Adrenal gland (tissue), 5 donors: ENCODE data around the gene FAM78A.

Experiments used
- POLR2A ChIP-seq, 2 donors: fragments of 450-650 bp; IDR thresholded peaks; one replicate each; pipeline ENCODE4 v1.6.1; 2017; ENCODE audit warnings: antibody characterized with exemption in 2 of 2, mild to moderate bottlenecking in 2 of 2, moderate library complexity in 1 of 2
- TF ChIP-seq, protein P1 (sequence below), 6 experiments: fragments of 450-650 bp in 4 of 6; fragments of 200-600 bp in 2 of 6; sonication (generic) in 1 of 6; IDR thresholded peaks; 1 replicate in 5 of 6; 2 replicates in 1 of 6; pipeline versions ENCODE4 v1.5.1 to v1.8.0; 2016 to 2021; ENCODE audit warnings: antibody characterized with exemption in 6 of 6, mild to moderate bottlenecking in 2 of 6, moderate library complexity in 1 of 6
- donor health status: DM: no; HTN: no; CAD: no.

DNA sequence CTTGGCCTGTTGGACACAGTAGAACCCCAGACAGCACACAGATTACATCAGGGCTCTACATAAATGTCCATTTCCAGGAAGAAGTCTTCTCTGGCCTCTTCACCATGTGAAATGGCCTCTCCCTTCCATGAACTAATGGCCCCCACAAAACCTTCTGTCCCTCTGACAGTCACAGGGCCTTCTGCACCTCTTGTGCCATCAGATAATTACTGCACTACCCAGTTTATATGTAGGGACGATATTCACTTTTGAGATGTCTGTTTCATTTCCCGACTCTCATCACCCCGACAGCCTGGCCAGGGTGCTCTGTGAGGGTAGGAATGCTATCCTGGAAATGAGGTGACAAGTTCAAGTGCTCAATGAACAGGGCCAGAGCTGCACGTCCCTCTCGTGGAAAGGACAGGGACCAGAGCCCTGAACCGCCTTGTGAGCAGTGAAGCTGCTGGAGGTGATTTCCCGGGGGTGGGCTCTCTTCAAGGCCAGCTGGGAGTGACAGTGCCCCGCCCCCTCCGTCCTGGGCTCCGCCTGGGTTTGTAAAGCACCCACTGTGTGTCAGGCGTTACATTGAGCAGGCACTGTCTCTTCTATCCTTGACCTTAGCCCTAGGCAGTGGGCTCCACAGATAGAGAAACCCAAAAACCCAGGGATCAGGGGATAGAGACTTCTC, 3.0 kb upstream of the FAM78A start:
- TF ChIP-seq, protein P1, sequence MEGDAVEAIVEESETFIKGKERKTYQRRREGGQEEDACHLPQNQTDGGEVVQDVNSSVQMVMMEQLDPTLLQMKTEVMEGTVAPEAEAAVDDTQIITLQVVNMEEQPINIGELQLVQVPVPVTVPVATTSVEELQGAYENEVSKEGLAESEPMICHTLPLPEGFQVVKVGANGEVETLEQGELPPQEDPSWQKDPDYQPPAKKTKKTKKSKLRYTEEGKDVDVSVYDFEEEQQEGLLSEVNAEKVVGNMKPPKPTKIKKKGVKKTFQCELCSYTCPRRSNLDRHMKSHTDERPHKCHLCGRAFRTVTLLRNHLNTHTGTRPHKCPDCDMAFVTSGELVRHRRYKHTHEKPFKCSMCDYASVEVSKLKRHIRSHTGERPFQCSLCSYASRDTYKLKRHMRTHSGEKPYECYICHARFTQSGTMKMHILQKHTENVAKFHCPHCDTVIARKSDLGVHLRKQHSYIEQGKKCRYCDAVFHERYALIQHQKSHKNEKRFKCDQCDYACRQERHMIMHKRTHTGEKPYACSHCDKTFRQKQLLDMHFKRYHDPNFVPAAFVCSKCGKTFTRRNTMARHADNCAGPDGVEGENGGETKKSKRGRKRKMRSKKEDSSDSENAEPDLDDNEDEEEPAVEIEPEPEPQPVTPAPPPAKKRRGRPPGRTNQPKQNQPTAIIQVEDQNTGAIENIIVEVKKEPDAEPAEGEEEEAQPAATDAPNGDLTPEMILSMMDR (IDR thresholded peaks at IDR 0.05) = no peak
- TF ChIP-seq POLR2A (IDR thresholded peaks at IDR 0.05) = no peak
